HepG2 (cell line): ENCODE measurements around the gene FGFR3. TPM values are rescaled to one million over a fixed set of nuclear protein-coding genes. Genes with fewer than 3 reads are reported as not detected.
A peak's percentile ranks its signal among the peaks of the same experiment; 100 is the strongest.

Source experiments
- AGO2 ChIP-seq: fragments of 200-400 bp; formaldehyde crosslinking; optimal IDR thresholded peaks from 2 replicates; pipeline ENCODE3; 2017; ENCODE audit warnings: mild to moderate bottlenecking, low read depth, low read length, moderate library complexity
- HMG20A ChIP-seq: IDR thresholded peaks from 2 replicates; pipeline ENCODE4 v1.6.1; 2016; ENCODE audit warnings: borderline replicate concordance
- HNRNPL ChIP-seq: fragments of 200-400 bp; formaldehyde crosslinking; IDR thresholded peaks from 2 replicates; pipeline ENCODE4 v1.6.1; 2017; ENCODE audit warnings: mild to moderate bottlenecking, low read depth, low read length
- ISX ChIP-seq: sonication (generic); formaldehyde crosslinking; conservative IDR thresholded peaks from 2 replicates; pipeline ENCODE4 v1.5.0; 2020; ENCODE audit warnings: missing genetic modification reagents
- MAF1 ChIP-seq: sonication (generic); formaldehyde crosslinking; IDR thresholded peaks from 2 replicates; pipeline ENCODE4 v1.5.0; 2020; ENCODE audit warnings: missing genetic modification reagents, borderline replicate concordance
- MEIS2 ChIP-seq: sonication (generic); formaldehyde crosslinking; IDR thresholded peaks from 2 replicates; pipeline ENCODE4 v1.9.0; 2021; ENCODE audit warnings: mild to moderate bottlenecking, missing genetic modification reagents
- MXD3 ChIP-seq: IDR thresholded peaks from 2 replicates; pipeline ENCODE4 v1.6.1; 2016; ENCODE audit warnings: mild to moderate bottlenecking, missing biosample characterization, missing genetic modification reagents
- NR2C2 ChIP-seq: sonication (generic); formaldehyde crosslinking; IDR thresholded peaks from 2 replicates; pipeline ENCODE4 v1.4.0; 2020; ENCODE audit warnings: missing genetic modification reagents, mild to moderate bottlenecking, moderate library complexity, borderline replicate concordance
- NR3C1 ChIP-seq: sonication (generic); formaldehyde crosslinking; IDR thresholded peaks from 2 replicates; pipeline ENCODE4 v1.4.0; 2020; ENCODE audit warnings: missing genetic modification reagents
- PAF1 ChIP-seq: IDR thresholded peaks from 2 replicates; pipeline ENCODE4 v1.6.1; 2016; ENCODE audit warnings: missing genetic modification reagents, missing compliant biosample characterization
- PHF8 ChIP-seq: sonication (generic); formaldehyde crosslinking; IDR thresholded peaks from 2 replicates; pipeline ENCODE4 v1.5.0; 2020; ENCODE audit warnings: missing genetic modification reagents
- PTBP1 ChIP-seq: fragments of 200-400 bp; formaldehyde crosslinking; IDR thresholded peaks from 2 replicates; pipeline ENCODE4 v1.6.1; 2018; ENCODE audit warnings: low read length, low read depth; ENCODE audit not compliant: poor library complexity, severe bottlenecking
- RBFOX2 ChIP-seq: fragments of 200-400 bp; formaldehyde crosslinking; IDR thresholded peaks from 2 replicates; pipeline ENCODE4 v1.6.1; 2017; ENCODE audit warnings: low read depth, mild to moderate bottlenecking, low read length
- SATB2 ChIP-seq: sonication (generic); formaldehyde crosslinking; IDR thresholded peaks from 2 replicates; pipeline ENCODE4 v1.5.0; 2020; ENCODE audit warnings: missing genetic modification reagents
- SETDB1 ChIP-seq: sonication (generic); formaldehyde crosslinking; IDR thresholded peaks from 2 replicates; pipeline ENCODE4 v1.5.1; 2020; ENCODE audit warnings: missing genetic modification reagents, mild to moderate bottlenecking, borderline replicate concordance
- YEATS4 ChIP-seq: sonication (generic); formaldehyde crosslinking; IDR thresholded peaks from 2 replicates; pipeline ENCODE4 v1.4.0; 2020; ENCODE audit warnings: missing genetic modification reagents, borderline replicate concordance
- ZBTB1 ChIP-seq: sonication (generic); formaldehyde crosslinking; IDR thresholded peaks from 2 replicates; pipeline ENCODE4 v1.4.0; 2020; ENCODE audit warnings: missing genetic modification reagents, borderline replicate concordance
- ZNF503 ChIP-seq: sonication (generic); formaldehyde crosslinking; IDR thresholded peaks from 2 replicates; pipeline ENCODE4 v1.4.0; 2020; ENCODE audit warnings: missing genetic modification reagents
- ZNF780A ChIP-seq: sonication (generic); formaldehyde crosslinking; IDR thresholded peaks from 2 replicates; pipeline ENCODE4 v1.8.0; 2022; ENCODE audit warnings: mild to moderate bottlenecking, missing genetic modification reagents, moderate library complexity
- polyA plus RNA-seq, 8 experiments: library from polyadenylated mRNA; depleted of rRNA in 3 of 8; stranded (reverse) in 7 of 8; unstranded in 1 of 8; fragments of >200 nt; fragmentation: Illumina TruSeq in 4 of 8; extraction: Trizol in 4 of 8; gene quantifications; 2 replicates each; pipeline versions ENCODE4 v1.2.1 to v1.2.3, GENCODE V29; 2011 to 2016; ENCODE audit warnings: low read depth in 4 of 8, missing spikeins in 1 of 8, mixed read lengths in 1 of 8; ENCODE audit not compliant: insufficient read depth in 1 of 8
- total RNA-seq, 5 experiments: library from RNA; depleted of rRNA; stranded (reverse); fragments of >200 nt; fragmentation: Illumina TruSeq; extraction: Trizol; gene quantifications; 2 replicates each; pipeline ENCODE4 v1.2.3, GENCODE V29; 2016; ENCODE audit warnings: low read depth in 1 of 5
- TF ChIP-seq, protein P1 (sequence below): sonication (generic); formaldehyde crosslinking; IDR thresholded peaks from 2 replicates; pipeline ENCODE4 v1.5.0; 2020; ENCODE audit warnings: missing genetic modification reagents
- TF ChIP-seq, protein P2 (sequence below): sonication (generic); formaldehyde crosslinking; conservative IDR thresholded peaks from 2 replicates; pipeline ENCODE4 v1.5.0; 2020; ENCODE audit warnings: missing genetic modification reagents

Gene FGFR3
- total and polyA plus RNA-seq, 2 of the 13 experiments (the other 11 are each of a cell fraction or from before 2014, with no cell fraction given) = 103 to 109 TPM

- no peak for TF ChIP-seq PTBP1
- TF ChIP-seq ISX (CRISPR knock-in tag) = peak; percentile 89
- TF ChIP-seq SETDB1 = no peak
- TF ChIP-seq MEIS2 (CRISPR knock-in tag) = peak; percentile 11; the same call in 1 of the 2 replicates
- peak; percentile 75 for TF ChIP-seq YEATS4
- TF ChIP-seq ZBTB1 (CRISPR knock-in tag) = no peak
- TF ChIP-seq SATB2 (CRISPR knock-in tag) = peak; percentile 55; the same call in 1 of the 2 replicates
- peak; percentile 67 for TF ChIP-seq AGO2
- TF ChIP-seq NR3C1 = no peak
- TF ChIP-seq PHF8 = peak; percentile 86
- TF ChIP-seq HMG20A (CRISPR knock-in tag) = no peak
- peak; percentile 65 for TF ChIP-seq MXD3 (CRISPR knock-in tag)
- TF ChIP-seq, protein P1, sequence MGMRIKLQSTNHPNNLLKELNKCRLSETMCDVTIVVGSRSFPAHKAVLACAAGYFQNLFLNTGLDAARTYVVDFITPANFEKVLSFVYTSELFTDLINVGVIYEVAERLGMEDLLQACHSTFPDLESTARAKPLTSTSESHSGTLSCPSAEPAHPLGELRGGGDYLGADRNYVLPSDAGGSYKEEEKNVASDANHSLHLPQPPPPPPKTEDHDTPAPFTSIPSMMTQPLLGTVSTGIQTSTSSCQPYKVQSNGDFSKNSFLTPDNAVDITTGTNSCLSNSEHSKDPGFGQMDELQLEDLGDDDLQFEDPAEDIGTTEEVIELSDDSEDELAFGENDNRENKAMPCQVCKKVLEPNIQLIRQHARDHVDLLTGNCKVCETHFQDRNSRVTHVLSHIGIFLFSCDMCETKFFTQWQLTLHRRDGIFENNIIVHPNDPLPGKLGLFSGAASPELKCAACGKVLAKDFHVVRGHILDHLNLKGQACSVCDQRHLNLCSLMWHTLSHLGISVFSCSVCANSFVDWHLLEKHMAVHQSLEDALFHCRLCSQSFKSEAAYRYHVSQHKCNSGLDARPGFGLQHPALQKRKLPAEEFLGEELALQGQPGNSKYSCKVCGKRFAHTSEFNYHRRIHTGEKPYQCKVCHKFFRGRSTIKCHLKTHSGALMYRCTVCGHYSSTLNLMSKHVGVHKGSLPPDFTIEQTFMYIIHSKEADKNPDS (CRISPR knock-in tag) = no peak
- no peak for TF ChIP-seq HNRNPL
- no peak for TF ChIP-seq ZNF780A (CRISPR knock-in tag)
- TF ChIP-seq, protein P2, sequence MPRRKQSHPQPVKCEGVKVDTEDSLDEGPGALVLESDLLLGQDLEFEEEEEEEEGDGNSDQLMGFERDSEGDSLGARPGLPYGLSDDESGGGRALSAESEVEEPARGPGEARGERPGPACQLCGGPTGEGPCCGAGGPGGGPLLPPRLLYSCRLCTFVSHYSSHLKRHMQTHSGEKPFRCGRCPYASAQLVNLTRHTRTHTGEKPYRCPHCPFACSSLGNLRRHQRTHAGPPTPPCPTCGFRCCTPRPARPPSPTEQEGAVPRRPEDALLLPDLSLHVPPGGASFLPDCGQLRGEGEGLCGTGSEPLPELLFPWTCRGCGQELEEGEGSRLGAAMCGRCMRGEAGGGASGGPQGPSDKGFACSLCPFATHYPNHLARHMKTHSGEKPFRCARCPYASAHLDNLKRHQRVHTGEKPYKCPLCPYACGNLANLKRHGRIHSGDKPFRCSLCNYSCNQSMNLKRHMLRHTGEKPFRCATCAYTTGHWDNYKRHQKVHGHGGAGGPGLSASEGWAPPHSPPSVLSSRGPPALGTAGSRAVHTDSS (CRISPR knock-in tag) = no peak
- 0 out of 2 replicates have a peak, but pooled peaks have one; percentile 21 for TF ChIP-seq ZNF503 (CRISPR knock-in tag)
- no peak for TF ChIP-seq PAF1 (CRISPR knock-in tag)
- peak; percentile 59; the same call in 1 of the 2 replicates for TF ChIP-seq MAF1 (CRISPR knock-in tag)
- peak; percentile 93 for TF ChIP-seq RBFOX2
- peak; percentile 94 for TF ChIP-seq NR2C2 (CRISPR knock-in tag)
Measured at GRCh38 chr4:1856071-1856942, 63.2 kb downstream of the FGFR3 start, which contains the start of gene LETM1 (continued).
